LNCAP (cell line): ENCODE data around the gene PTBP3.

Experiments used
- CTCF ChIP-seq: fragments of 450-650 bp; IDR thresholded peaks from 2 replicates; pipeline ENCODE4 v1.5.1; 2017; ENCODE audit warnings: mild to moderate bottlenecking

PTBP3 gene

GRCh38 chr9:112311497-112311896 lies 21.9 kb downstream of the PTBP3 start:
- TF ChIP-seq CTCF, result no peak

DNA sequence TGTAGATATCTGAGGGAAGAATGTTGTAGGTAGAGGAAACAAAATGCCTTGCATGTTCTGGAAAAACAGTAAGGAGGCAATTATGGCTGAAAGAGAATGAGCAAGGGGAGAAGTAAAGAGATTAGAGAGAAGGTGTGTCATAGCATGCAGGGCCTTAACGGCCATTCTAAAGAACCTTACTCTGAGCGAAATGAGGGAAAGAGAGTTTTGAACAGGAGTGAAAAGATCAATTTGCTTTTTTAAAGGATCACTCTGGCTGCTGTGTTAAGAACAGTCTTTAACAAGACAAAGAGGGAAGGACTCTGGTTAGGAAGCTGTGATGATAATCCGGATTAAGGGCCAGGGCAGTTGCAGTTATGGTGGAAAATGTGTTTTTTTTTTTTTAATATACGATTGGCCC lies 22.6 kb downstream of the PTBP3 start:
- no peak for TF ChIP-seq CTCF

- TF ChIP-seq CTCF, result no peak
Measured at GRCh38 chr9:112308588-112308987, 24.8 kb downstream of the PTBP3 start.

- no peak for TF ChIP-seq CTCF
Measured at GRCh38 chr9:112301420-112301819, 32.0 kb downstream of the PTBP3 start.

DNA sequence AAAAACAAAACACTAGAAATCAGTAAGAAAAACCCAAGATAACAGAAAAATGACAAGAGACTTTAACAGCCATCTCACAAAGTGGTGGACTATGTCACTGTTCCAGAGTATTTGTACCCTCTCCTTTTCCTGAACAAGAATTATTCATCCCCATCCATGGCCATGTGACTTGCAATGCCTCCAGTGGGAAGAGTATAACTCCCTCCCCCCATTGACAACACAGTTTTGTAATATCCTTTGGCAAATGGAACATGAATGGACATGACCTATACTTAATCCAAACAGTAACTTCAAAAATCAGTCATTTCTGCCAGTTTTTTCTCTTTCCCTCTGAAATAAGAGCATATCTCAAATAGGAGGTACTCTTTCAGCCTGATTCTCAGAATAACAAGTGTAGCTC lies 33.9 kb downstream of the PTBP3 start:
- no peak for TF ChIP-seq CTCF

- no peak for TF ChIP-seq CTCF
Measured at GRCh38 chr9:112296929-112297328, 36.5 kb downstream of the PTBP3 start.

DNA sequence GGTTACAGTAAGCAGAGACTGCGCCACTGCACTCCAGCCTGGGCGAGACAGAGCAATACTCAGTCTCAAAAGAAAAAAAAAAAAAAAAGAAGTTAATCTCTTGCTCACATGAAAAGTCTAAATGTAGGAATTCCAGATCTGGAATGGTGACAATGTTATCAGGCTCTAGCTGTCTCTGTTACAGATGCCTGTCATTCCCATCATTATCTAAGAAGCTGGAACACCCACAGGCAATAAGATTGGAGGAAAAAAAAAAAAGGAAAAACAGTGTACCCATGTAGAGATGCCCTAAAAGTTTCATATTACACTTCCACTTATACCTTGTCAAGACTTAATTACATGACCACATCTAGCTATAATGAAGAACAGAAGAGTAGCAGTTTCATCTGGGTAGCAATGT lies 38.2 kb downstream of the PTBP3 start:
- TF ChIP-seq CTCF, result no peak

GRCh38 chr9:112288029-112288428 lies 45.4 kb downstream of the PTBP3 start:
- no peak for TF ChIP-seq CTCF
